PFSK-1 (cell line): ENCODE data around the gene GNA14.

ENCODE experiments used
- FOXP2 ChIP-seq: optimal IDR thresholded peaks from 2 replicates; pipeline ENCODE3; 2011; ENCODE audit warnings: borderline replicate concordance, control low read depth, inconsistent platforms; ENCODE audit not compliant: insufficient read depth; ENCODE audit errors: extremely low read length, extremely low read depth
- POLR2AphosphoS5 ChIP-seq: IDR thresholded peaks from 2 replicates; pipeline ENCODE4 v1.6.1; 2012; ENCODE audit warnings: low read depth, mild to moderate bottlenecking, control low read depth, low read length, moderate library complexity
- SIN3A ChIP-seq: IDR thresholded peaks from 2 replicates; pipeline ENCODE4 v1.6.1; 2012; ENCODE audit warnings: mild to moderate bottlenecking, low read length, moderate library complexity, borderline replicate concordance; ENCODE audit not compliant: insufficient read depth
- TAF1 ChIP-seq: IDR thresholded peaks from 2 replicates; pipeline ENCODE4 v1.6.1; 2012; ENCODE audit warnings: low read length, control low read depth, borderline replicate concordance; ENCODE audit not compliant: insufficient read depth
- TF ChIP-seq, protein P1 (sequence below), 2 experiments: IDR thresholded peaks; 2 replicates each; pipeline versions ENCODE4 v1.6.1 to v1.8.0; 2011 to 2012; ENCODE audit warnings: low read depth in 2 of 2, low read length in 2 of 2, control low read depth in 1 of 2, inconsistent platforms in 1 of 2, mild to moderate bottlenecking in 1 of 2, moderate library complexity in 1 of 2; ENCODE audit not compliant: insufficient read depth in 1 of 2

GNA14 gene

GRCh38 chr9:77451507-77451906 lies 196.6 kb downstream of the GNA14 start:
- TF ChIP-seq POLR2AphosphoS5 = no peak
- TF ChIP-seq TAF1 = no peak
- no peak for TF ChIP-seq FOXP2
- no peak for TF ChIP-seq SIN3A
- TF ChIP-seq, protein P1, sequence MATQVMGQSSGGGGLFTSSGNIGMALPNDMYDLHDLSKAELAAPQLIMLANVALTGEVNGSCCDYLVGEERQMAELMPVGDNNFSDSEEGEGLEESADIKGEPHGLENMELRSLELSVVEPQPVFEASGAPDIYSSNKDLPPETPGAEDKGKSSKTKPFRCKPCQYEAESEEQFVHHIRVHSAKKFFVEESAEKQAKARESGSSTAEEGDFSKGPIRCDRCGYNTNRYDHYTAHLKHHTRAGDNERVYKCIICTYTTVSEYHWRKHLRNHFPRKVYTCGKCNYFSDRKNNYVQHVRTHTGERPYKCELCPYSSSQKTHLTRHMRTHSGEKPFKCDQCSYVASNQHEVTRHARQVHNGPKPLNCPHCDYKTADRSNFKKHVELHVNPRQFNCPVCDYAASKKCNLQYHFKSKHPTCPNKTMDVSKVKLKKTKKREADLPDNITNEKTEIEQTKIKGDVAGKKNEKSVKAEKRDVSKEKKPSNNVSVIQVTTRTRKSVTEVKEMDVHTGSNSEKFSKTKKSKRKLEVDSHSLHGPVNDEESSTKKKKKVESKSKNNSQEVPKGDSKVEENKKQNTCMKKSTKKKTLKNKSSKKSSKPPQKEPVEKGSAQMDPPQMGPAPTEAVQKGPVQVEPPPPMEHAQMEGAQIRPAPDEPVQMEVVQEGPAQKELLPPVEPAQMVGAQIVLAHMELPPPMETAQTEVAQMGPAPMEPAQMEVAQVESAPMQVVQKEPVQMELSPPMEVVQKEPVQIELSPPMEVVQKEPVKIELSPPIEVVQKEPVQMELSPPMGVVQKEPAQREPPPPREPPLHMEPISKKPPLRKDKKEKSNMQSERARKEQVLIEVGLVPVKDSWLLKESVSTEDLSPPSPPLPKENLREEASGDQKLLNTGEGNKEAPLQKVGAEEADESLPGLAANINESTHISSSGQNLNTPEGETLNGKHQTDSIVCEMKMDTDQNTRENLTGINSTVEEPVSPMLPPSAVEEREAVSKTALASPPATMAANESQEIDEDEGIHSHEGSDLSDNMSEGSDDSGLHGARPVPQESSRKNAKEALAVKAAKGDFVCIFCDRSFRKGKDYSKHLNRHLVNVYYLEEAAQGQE (IDR thresholded peaks at IDR 0.05; ENCODE audit: insufficient read depth in 1 of 2, low read depth in 2 of 2, low read length in 2 of 2) = no peak

DNA sequence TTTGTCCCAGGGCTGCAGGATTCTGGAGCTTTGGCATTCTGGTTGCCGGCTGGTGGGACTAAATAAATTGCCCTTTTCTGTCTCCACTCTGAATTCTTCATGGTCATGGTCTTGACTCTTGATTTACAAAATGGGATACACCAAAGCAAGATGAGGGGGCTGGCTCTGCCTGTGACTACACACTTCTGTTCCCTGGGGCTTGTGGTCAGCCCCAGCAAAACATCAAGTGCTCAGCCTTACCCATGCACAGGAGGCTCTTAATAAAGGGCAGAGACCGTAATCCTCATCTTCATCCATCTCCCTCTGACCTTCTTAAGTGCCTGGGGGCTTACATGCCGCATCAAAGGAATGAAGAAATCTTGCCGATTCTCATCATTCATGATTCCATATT lies 198.0 kb downstream of the GNA14 start:
- TF ChIP-seq POLR2AphosphoS5 = no peak
- TF ChIP-seq TAF1 = no peak
- TF ChIP-seq SIN3A = no peak
- no peak for TF ChIP-seq FOXP2
- TF ChIP-seq, protein P1 (IDR thresholded peaks at IDR 0.05; ENCODE audit: insufficient read depth in 1 of 2, low read depth in 2 of 2, low read length in 2 of 2) = no peak

GRCh38 chr9:77449240-77450084 lies 198.7 kb downstream of the GNA14 start:
- TF ChIP-seq, protein P1 (IDR thresholded peaks at IDR 0.05; ENCODE audit: insufficient read depth in 1 of 2, low read depth in 2 of 2, low read length in 2 of 2) = no peak
- TF ChIP-seq FOXP2 (no peak), SIN3A (no peak), POLR2AphosphoS5 (no peak), TAF1 (no peak)

DNA sequence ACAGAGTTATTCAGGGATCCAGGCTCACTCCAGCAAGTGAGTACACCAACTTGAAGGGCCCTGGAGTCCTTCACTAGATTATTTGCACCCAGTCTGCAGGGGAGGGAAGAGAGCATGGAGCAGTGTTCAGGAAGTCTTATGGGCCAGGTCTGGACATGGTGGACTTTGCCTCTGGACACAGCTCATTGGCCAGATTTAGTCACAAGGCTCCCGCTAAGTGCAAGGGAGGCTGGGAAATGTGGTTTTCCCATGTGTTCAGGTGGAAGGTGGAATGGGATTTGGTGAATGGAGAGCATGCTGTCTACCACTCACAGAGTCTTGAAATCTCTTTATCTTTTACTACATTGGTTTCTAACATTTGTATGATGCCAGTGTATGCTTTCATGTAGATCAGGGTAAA lies 200.5 kb downstream of the GNA14 start:
- TF ChIP-seq, protein P1 (IDR thresholded peaks at IDR 0.05; ENCODE audit: insufficient read depth in 1 of 2, low read depth in 2 of 2, low read length in 2 of 2) = no peak

GRCh38 chr9:77442436-77442835 lies 205.7 kb downstream of the GNA14 start:
- TF ChIP-seq SIN3A (no peak), FOXP2 (no peak), POLR2AphosphoS5 (no peak), TAF1 (no peak)
- TF ChIP-seq, protein P1 (IDR thresholded peaks at IDR 0.05; ENCODE audit: insufficient read depth in 1 of 2, low read depth in 2 of 2, low read length in 2 of 2) = no peak
